Fibroblast of skin of right biceps (primary cell): ENCODE results near the gene USP22.

Experiments used
- DNase-seq: peaks from one replicate; pipeline ENCODE4 v3.0.0-alpha.2; 2013

USP22 gene

DNA sequence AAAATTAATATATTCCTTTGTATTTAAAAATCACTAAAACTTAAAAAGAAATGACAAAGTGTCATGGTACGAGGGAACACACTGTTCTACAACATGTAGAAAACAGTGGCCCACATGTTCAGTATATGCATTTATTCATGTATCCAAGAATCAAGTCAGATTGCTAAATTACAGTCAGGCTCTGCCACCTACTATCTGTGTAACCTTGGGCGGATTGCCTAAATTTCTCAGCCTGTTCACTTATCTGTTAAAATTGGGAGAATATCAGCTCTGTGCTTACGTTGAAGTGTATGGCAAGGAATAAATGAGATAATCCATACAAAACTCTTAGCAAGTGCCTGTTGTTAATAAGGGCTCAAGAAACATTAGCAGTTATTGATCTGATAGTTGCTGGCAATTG lies 3.4 kb upstream of the USP22 start:
- no peak for DNase-seq

- DNase-seq: no peak
Measured at GRCh38 chr17:21044971-21045370, 2.2 kb upstream of the USP22 start.

DNA sequence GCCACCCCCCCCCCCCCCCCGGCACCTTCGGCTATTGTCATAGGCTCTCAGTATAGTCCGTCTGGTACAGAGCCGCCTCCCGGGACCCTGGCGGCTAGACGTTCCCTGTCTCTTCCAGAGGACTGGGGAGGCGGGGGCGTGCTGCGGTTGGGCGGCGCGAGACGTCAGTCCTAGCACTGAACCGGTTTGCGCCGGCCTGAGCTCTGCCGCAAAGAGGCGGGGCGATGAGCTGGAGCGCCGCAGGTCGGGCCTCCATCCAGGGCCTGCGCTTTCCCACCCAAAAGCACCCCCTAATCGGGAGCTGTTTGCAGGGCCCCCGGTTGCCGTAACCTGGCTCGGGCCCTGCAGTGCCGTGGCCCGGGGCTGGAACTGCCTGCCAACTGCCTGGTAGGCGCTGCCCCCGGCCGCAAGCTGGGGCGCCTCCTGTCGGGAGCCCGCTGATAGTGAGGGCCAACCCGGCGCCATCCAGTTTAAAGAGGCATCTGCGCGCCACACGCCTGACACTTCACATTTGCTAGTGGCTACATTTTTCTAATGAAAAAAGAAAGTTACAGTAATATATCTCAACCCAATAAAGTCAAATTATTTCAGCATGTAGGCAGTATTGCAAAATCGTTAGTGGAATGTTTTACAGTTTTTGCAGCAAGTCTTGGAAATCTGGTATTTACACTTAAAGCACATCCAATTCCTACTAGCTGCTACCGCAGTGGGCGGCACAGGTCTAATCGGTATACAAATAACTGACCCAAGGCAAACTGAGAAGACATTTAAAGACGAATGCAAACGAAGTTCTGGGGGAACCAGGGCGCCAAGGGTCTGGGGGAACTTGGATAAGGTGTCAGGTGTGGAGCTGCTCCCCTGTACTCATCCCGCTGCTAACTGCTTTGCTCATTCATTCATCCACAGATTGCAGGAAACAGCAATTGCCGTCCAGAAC lies 753 bp upstream of the USP22 start:
- DNase-seq: peak; percentile 99

DNA sequence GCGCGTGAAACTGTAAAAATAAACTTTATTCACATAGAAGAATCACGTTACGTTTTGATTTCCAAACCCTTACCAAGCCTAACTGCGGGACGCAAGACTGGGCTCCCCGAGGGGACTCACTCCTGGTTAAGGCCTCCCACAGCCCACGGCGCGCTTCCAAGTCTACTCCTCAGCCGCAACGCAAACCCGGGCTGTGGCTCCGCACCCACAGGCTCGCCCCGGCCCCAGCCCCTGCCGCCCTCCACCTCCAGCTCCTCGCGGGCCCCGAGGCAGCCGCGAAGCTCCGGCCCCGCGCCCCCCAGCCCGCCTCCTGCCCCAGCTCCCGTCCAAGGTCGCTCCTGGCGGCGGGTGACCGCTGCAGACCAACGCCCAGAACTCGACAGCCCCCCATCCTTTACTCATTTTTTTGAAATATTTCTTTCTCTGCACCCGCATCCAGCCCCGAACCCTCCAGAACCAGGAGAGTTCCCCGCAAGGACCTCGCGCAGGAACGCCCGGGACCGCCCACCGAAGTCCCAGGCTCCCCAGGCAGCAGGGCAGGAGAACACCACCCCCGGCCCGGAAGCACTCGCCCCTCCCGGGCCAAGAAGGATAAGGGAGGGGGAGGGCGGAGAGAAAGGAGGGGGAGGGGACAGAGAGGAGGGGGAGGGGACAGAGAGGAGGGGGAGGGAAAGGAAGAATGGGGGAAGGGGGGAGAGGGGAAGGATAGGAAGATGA lies 912 bp downstream of the USP22 start:
- DNase-seq: peak; percentile 89

DNA sequence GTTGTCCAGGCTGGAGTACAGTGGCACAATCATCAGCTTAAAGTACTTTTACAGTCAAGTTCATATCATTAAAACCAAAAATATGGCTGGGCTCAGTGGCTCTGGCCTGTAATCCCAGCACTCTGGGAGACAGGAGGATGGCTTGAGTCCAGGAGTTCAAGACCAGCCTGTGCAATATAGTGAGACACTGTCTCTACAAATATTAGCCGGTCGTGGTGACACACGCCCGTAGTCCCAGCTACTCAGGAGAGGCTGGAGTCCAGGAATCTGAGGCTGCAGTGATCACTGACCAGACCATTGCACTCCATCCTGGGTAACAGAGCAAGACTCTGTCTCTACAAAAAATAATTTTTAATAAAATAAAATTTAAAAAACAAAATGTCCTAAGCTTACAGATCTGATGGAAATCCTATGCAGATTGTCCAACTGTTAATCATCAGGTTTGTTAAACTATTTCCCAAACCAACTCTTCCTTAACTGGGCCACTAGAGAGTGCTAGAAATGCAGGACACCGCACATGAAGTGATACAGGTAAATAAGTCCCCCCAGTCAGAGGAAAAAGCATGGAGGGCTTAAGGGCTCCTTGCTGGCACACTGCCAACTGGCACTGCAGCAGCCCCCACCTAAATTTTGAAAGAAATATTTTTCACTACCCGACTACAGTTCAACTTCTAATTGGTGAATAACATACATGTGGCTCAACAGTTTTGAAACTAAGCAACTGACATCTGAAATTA lies 2.8 kb downstream of the USP22 start:
- DNase-seq: peak; percentile 71

DNA sequence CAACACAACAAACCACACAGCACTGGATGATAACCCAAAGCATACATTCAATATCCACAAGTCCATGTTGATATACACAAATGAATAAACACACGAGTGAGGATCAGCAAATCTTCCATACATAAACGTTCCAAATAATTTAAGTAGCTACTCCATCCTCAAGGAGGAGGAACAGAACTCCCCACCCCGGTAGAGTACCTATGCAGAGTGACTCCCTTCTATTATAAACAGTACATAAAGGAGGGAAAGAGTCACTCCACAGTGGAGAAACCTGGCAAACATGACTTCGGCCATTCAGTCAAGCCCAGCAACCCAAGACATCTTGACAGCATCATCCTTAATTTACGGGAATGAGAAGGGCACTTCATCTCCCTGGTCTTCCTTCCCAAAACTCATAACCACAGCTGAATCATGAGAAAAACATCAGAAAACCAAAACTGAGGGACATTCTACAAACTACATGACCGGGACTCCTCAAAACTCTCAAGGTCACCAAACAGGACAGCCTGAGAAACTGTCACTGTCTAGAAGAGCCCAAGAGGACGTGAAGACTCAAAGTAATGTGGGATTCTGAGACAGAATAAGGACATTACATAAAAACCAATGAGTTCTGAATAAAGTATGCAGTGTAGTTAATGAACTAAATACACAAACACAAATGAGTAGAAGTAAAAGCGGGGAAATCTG lies 5.6 kb downstream of the USP22 start:
- no peak for DNase-seq

DNA sequence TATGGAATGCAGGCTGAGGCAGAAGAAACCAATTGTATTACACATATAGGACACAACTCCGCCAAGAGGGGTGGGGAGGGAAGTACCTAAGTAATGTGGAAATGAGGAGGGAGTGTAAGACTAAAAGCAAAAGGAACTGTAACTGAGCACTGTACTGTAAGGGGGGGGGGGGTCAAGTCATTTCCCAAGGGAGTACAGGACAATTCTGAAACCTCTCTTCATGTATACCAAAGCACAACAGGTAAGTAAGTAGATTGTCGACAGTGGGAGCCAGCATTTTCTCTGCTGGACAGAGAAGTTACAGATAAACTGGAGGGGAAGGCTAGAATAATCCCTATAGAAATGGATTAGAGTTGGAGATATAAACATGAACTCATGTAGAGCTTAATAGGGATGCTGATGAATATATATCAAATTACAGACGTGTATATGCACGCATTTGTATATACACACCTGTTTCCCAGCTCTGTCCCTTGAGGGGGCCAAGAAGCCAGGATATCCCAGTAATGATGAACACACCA lies 6.4 kb downstream of the USP22 start:
- DNase-seq: peak; percentile 58

- no peak for DNase-seq
Measured at GRCh38 chr17:21035406-21035805, 7.4 kb downstream of the USP22 start.

DNA sequence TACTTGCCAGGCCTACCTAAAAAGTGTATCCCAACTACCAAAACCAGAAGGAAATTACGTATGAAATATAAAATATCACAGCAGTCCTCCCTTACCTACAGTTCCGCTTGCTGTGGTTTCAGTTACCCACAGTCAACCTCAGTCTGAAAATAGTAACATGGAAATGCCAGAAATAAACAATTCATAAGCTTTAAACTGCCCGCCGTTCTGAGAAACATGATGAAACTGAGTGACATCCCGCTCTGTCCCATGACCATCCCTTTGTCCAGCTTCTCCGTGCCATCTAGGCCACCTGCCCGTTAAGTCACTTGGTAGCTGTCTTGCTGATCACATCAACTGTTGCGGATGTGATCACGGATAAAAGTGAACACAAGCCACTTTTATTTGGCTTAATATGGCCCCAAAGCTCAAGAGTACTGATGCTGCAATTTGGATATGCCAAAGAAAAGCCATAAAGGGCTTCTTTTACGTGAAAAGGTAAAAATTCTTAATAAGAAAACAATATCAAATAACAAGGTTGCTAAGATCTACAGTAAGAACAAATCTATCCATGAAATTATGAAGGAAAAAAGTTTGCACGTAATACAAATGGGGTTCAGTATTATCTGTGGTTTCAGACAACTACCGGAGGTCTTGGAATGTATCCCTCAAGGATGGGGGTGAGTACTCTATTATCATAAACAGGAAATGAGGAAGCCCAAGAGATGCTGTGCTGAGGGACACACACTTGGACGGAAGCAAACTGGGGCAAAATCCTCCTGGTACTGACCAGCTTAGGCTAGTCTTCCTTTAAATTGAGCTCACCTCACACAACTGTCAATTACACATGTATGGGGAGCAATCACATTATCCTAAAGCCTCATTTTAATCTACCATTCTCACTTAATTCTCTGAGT lies 8.2 kb downstream of the USP22 start:
- DNase-seq: peak; percentile 28

DNA sequence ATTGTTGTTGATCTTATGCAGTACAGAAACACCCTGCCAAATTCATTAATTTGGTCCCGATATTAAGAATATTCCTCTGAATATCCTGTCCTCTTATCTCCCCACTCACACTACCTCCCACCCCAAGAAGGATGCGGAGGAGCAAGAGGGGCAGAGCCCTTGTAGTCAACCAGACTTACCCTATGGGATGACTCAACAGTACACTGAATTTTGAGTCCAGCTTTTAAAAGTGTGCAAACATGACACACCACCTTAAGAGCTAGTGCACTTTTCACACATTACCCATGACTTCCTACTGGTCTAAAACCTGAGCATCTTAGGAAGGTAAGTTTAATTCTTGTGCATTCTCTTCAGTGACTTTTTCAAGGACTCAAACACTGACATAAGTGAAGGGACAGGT lies 9.5 kb downstream of the USP22 start:
- DNase-seq: peak; percentile 51

GRCh38 chr17:21031756-21032396 lies 10.9 kb downstream of the USP22 start:
- no peak for DNase-seq

DNA sequence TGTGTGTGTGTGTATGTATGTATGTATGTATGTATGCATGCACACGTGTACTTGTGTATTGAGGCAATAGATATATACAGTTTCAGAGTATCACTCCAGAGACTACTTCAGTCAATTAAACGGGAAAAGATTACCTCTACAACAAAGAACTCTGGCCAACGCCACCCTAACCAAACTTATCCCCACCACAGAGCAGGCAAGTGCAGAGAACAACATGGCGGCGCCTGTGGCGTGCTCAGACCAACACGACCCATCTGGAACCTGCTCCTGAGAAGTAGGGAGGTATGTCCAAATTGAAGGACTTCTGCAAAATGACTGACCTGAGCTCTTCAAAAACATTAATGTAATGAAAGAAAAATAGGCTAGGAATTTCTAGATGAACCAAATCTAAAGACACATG lies 12.4 kb downstream of the USP22 start:
- DNase-seq: no peak

DNA sequence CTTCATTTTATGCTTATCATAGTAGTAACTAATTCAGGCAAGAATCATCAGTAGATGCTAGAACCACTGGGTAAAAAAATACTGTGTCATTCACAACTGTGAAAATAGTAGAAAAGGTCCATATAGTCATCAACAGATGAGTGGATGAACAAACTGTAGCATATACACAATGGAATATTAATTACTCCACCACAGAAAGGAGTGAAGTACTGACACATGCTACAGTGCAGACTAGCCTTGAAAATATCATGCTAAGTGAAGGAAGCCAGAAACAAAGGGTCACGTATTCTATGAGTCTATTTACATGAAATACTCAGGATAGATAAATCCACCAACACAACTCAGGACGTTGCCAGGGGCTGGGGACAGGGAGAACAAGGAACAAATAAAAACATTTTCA lies 13.3 kb downstream of the USP22 start:
- DNase-seq: no peak

DNA sequence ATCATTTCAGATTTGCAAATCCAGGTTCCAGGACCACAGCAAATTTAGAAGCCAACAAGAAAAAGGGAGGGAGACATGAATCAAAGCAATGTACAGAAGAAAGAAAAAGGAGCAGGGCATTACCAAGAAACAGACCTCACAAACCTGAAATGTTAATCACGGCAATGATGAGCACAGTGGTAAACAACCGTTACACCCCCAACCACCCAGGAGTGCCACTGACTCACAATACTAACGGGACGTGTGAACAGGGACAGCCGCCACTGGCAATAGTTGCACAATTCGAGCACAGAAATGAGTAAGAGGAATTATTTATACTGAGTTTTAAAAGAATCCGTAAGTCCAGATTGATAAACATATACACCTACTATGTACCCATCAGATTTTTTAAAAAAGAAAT lies 13.8 kb downstream of the USP22 start:
- peak; percentile 84 for DNase-seq

DNA sequence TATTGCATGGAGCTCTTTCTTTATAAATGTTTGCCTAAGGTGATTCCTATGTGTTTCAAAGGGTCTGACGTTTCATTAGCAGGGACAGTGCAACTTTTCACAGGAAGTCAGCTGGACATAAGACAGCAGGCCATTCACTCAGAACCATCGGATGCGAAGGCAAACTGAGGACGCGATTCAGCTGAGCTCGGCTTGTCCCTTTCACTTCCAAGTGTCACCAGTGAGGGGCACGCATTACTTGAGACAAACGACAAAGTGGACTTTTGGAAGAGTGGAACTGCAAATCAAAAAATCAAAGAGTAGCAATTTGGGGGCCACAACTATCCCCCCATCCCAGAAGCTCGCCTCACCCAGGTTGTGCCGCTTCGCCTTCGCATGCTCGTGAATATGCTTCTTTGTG lies 14.6 kb downstream of the USP22 start:
- DNase-seq: no peak

DNA sequence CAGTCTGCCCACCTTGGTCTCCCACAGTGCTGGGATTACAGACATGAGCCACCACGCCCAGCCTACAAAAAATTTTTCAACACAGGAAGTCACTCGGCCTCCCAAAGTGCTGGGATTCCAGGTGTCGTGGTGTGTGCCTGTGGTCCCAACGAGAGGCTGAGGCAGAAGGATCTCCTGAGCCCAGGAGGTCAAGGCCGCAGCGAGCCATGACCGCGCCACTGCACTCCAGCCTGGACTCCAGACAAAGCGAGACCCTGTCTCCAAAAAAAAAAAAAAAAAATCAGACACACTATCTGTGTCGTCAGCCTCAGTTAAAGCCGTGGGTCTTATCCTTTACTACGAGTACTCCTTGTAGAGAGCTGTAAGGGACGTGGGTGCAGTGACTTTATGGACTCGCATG lies 15.8 kb downstream of the USP22 start:
- DNase-seq: no peak

GRCh38 chr17:21025451-21025850 lies 17.4 kb downstream of the USP22 start:
- DNase-seq: peak; percentile 82

DNA sequence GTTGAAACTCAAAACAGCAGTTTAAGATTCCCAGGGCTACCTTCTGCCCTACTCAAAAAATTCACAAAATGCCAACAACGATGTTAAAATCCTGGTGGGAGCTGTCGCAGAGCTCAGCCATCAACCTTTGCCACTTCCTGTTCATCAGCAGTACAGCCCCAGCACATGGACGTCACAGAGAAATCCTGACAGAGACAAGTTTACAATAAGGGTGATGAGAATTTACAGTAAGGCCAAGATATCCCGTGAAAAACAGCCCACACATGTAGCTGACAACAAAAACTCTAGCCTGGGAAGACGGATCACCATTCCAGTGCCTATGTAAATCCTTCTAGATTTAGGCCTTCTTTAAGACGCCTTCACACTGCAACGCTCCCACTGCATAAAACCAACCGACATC lies 18.8 kb downstream of the USP22 start:
- DNase-seq: no peak

- no peak for DNase-seq
Measured at GRCh38 chr17:21021208-21021803, 21.5 kb downstream of the USP22 start.

DNA sequence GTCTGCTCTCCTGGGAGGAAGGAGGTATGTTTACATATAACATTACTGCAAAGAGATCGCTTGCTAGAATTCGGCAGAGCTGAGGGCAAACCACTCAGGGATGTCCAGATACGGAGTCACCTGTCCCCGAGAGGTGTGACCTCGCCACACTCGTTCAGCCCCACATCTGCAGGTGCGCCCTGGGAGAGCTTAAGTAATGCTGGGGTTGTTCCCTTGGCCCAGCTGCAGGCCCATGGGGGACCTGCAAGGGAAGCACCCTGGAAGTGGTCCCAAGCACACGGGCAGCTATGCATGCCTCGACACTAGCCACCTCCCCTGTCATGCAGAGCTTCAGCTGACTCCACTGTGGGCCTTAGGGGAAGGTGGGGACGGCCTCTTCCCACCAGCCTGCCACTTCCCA lies 22.2 kb downstream of the USP22 start:
- DNase-seq: no peak
